Caco-2 (cell line): ENCODE data around the gene DNAJC3. TPM values are rescaled to one million over a fixed set of nuclear protein-coding genes. Genes with fewer than 3 reads are reported as not detected.

ENCODE experiments used
- BruUV-seq: library from RNA; stranded (reverse); fragments of 400-500 nt; replicated peaks from 2 replicates; lab custom pipeline; 2021; lab: Mats Ljungman, UMichigan
- CTCF ChIA-PET: fragments of 300-600 bp; sonication (Branson Sonifier 250); formaldehyde crosslinking; loops from one replicate; lab custom pipeline; 2022; ENCODE audit warnings: antibody characterized with exemption; lab: Charles Lee
- POLR2A ChIA-PET: fragments of 300-600 bp; sonication (Branson Sonifier 250); formaldehyde crosslinking; loops from one replicate; lab custom pipeline; 2022; ENCODE audit warnings: antibody characterized with exemption; lab: Charles Lee
- DNase-seq, 2 experiments: peaks; one replicate each; pipeline versions ENCODE4 v3.0.0 to v3.0.0-alpha.2; 2020 to 2022
- H3K27me3 ChIP-seq: replicated peaks from 2 replicates; pipeline ENCODE4 v1.6.0; 2011; ENCODE audit warnings: low read length; ENCODE audit not compliant: control insufficient read depth, insufficient read depth
- H3K36me3 ChIP-seq: 2 replicates; pipeline ENCODE4 v1.5.1; 2011; ENCODE audit warnings: low read length; ENCODE audit not compliant: control insufficient read depth, insufficient read depth
- H3K4me1 ChIP-seq: fragments of 250-450 bp; sonication (Bioruptor Pico); 2 replicates; pipeline ENCODE4 v1.5.1; 2020; ENCODE audit warnings: mild to moderate bottlenecking
- H3K4me3 ChIP-seq: 2 replicates; pipeline ENCODE4 v1.5.1; 2011; ENCODE audit warnings: low read depth, mild to moderate bottlenecking, control low read depth, low read length
- H3K9me3 ChIP-seq: fragments of 250-450 bp; sonication (Bioruptor Pico); 2 replicates; pipeline ENCODE4 v1.5.1; 2020; ENCODE audit warnings: mild to moderate bottlenecking, moderate library complexity
- H3K27ac Mint-ChIP-seq: one replicate; pipeline ENCODE4 v1.8.0; 2022; ENCODE audit warnings: mixed read lengths; ENCODE audit not compliant: unreplicated experiment
- H3K27me3 Mint-ChIP-seq: one replicate; pipeline ENCODE4 v1.8.0; 2022; ENCODE audit warnings: mixed read lengths; ENCODE audit not compliant: insufficient read depth, unreplicated experiment
- H3K36me3 Mint-ChIP-seq: one replicate; pipeline ENCODE4 v1.8.0; 2022; ENCODE audit warnings: mild to moderate bottlenecking, mixed read lengths; ENCODE audit not compliant: insufficient read depth, unreplicated experiment
- H3K4me1 Mint-ChIP-seq: one replicate; pipeline ENCODE4 v1.8.0; 2022; ENCODE audit warnings: low read depth, mixed read lengths; ENCODE audit not compliant: unreplicated experiment
- H3K4me3 Mint-ChIP-seq: one replicate; pipeline ENCODE4 v1.8.0; 2022; ENCODE audit warnings: mild to moderate bottlenecking, moderate library complexity, mixed read lengths; ENCODE audit not compliant: unreplicated experiment
- H3K9me3 Mint-ChIP-seq: one replicate; pipeline ENCODE4 v1.8.0; 2022; ENCODE audit warnings: mixed read lengths; ENCODE audit not compliant: unreplicated experiment
- intact Hi-C: fragments of 100-400 bp; cut with micrococcal nuclease; formaldehyde crosslinking; loops from one replicate; pipeline ENCODE4 v1.10.0; 2022; ENCODE audit not compliant: unreplicated experiment
- total RNA-seq: library from RNA; stranded (reverse); gene quantifications from 2 replicates; pipeline ENCODE4 v1.2.3, GENCODE V29; 2022
- TF ChIP-seq, protein P1 (sequence below), 2 experiments: fragments of 200-600 bp in 1 of 2; IDR thresholded peaks; 1 replicate in 1 of 2; 2 replicates in 1 of 2; pipeline versions ENCODE4 v1.5.1 to v1.8.0; 2011 to 2022; ENCODE audit warnings: antibody characterized with exemption in 1 of 2, control low read depth in 1 of 2, inconsistent platforms in 1 of 2, low read depth in 1 of 2, low read length in 1 of 2, mild to moderate bottlenecking in 1 of 2, moderate library complexity in 1 of 2; ENCODE audit not compliant: insufficient read depth in 1 of 2, severe bottlenecking in 1 of 2, unreplicated experiment in 1 of 2

DNAJC3 gene
- total RNA-seq, 1 experiment from 2014 or later: 36.8 TPM

DNA sequence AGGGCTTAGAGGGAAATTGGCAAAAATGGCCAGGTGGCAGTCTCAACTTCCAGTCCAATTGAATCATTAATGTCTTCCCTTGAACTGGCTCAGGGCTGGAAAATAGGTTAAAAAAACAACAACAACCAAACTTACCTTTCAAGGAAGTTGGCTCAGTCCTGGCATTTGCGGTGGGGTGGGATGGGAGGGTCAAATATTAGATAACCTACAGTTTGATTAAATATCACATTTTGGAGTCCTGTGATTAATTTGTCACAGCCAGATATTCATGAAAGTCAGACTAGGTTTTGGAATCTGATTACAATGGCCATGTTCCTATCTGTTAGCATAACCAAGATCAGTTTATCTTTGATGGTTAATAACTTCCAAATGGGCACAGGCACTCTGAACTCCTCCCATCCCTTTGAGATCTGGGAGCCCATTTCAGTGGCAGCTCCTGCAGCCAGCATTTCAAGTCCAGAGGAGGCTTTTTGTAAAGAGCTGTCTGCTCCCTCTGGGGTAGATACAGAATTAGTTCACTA, 24.6 kb upstream of the DNAJC3 start:
- Histone ChIP-seq H3K36me3 (no peaks in the 10 kb centered on the region), H3K4me1 (peaks cover 22% of the 10 kb centered on the region), H3K27me3 (no peaks in the 10 kb centered on the region), H3K4me3 (no peak overlapping the region), H3K9me3 (no peaks in the 10 kb centered on the region)
- POLR2A ChIA-PET: no interaction called here
- no TSS peak for BruUV-seq
- TF ChIP-seq, protein P1, sequence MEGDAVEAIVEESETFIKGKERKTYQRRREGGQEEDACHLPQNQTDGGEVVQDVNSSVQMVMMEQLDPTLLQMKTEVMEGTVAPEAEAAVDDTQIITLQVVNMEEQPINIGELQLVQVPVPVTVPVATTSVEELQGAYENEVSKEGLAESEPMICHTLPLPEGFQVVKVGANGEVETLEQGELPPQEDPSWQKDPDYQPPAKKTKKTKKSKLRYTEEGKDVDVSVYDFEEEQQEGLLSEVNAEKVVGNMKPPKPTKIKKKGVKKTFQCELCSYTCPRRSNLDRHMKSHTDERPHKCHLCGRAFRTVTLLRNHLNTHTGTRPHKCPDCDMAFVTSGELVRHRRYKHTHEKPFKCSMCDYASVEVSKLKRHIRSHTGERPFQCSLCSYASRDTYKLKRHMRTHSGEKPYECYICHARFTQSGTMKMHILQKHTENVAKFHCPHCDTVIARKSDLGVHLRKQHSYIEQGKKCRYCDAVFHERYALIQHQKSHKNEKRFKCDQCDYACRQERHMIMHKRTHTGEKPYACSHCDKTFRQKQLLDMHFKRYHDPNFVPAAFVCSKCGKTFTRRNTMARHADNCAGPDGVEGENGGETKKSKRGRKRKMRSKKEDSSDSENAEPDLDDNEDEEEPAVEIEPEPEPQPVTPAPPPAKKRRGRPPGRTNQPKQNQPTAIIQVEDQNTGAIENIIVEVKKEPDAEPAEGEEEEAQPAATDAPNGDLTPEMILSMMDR (IDR thresholded peaks at IDR 0.05; ENCODE audit: insufficient read depth in 1 of 2, low read depth in 1 of 2, low read length in 1 of 2, severe bottlenecking in 1 of 2, unreplicated experiment in 1 of 2): no peak
- no peaks in the 10 kb centered on the region for H3K9me3 Mint-ChIP-seq
- H3K4me1 Mint-ChIP-seq: peaks cover 10% of the 10 kb centered on the region
- H3K4me3 Mint-ChIP-seq: no peak overlapping the region
- H3K27me3 Mint-ChIP-seq: no peaks in the 10 kb centered on the region
- H3K27ac Mint-ChIP-seq: no peak overlapping the region
- DNase-seq: no peak
- intact Hi-C loops: no loop called here
- CTCF ChIA-PET: interaction anchor here (0.6 kb wide), 1 partner anchor 9 kb away, joined by 3 read pairs; no protein-coding TSS in a partner anchor
- no peaks in the 10 kb centered on the region for H3K36me3 Mint-ChIP-seq

DNA sequence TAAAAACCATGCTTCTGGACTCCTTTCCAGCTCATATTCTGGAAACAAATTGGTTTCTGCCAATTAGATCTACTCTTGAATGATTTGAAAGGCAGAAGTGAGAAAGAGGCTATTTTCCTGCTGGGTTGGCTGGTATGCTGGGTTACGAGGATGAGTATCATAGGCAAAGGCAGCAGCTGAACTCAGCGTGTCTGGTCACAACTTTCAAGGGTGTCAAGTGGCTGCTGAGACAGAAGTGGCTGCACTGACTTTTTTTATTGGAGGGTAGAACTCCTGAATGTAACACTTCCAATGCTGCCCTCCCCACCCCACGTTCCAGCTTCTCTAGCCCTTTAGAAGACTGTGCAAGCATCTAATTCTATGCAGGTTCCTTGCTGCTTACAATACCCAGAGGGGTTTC, 24.1 kb upstream of the DNAJC3 start:
- H3K27me3 Mint-ChIP-seq: no peaks in the 10 kb centered on the region
- Histone ChIP-seq H3K4me1 (peaks cover 24% of the 10 kb centered on the region), H3K36me3 (no peaks in the 10 kb centered on the region), H3K9me3 (no peaks in the 10 kb centered on the region), H3K4me3 (no peak overlapping the region), H3K27me3 (no peaks in the 10 kb centered on the region)
- no peaks in the 10 kb centered on the region for H3K9me3 Mint-ChIP-seq
- no peak overlapping the region for H3K27ac Mint-ChIP-seq
- H3K4me3 Mint-ChIP-seq: no peak overlapping the region
- TF ChIP-seq, protein P1 (IDR thresholded peaks at IDR 0.05; ENCODE audit: insufficient read depth in 1 of 2, low read depth in 1 of 2, low read length in 1 of 2, severe bottlenecking in 1 of 2, unreplicated experiment in 1 of 2): no peak
- BruUV-seq: no TSS peak
- CTCF ChIA-PET: no interaction called here
- no peak for DNase-seq
- H3K4me1 Mint-ChIP-seq: peaks cover 10% of the 10 kb centered on the region
- intact Hi-C loops: no loop called here
- no peaks in the 10 kb centered on the region for H3K36me3 Mint-ChIP-seq
- POLR2A ChIA-PET: no interaction called here

DNA sequence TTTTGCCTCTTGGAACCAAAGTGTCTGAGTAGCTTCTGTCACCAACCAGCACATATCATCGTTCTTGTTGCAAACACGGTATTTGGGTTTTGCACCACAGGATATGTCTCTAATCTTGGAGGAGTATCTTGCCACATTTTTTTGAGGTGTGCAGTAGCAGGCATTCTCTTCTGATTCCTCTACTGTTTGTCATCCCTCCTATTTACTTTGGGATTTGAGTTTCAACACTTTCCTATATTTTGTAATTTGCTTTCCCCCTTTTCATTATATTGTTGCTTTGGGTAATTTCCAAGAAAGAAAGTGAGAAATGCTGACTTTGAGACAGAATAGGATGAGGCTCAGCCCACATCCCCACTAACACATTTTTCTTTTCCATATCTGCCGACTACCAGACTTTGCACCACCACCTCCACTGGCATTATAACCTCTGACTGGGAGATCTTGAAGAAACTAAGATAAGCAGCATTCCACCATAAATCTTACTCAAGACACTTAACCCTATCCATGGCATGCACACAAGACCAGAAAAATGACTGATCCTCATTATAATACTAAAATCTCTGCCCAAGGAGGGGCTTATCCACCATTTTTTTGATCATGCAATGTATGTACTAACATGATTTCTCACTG, 20.4 kb upstream of the DNAJC3 start:
- peak; percentile 63 to 68 for DNase-seq

More for the DNA sequence above, 20.4 kb upstream of the DNAJC3 start:
- POLR2A ChIA-PET: no interaction called here
- CTCF ChIA-PET: no interaction called here
- no peaks in the 10 kb centered on the region for H3K9me3 Mint-ChIP-seq
- no peaks in the 10 kb centered on the region for H3K27me3 Mint-ChIP-seq
- Histone ChIP-seq H3K4me3 (no peak overlapping the region), H3K9me3 (no peaks in the 10 kb centered on the region), H3K36me3 (no peaks in the 10 kb centered on the region), H3K27me3 (no peaks in the 10 kb centered on the region), H3K4me1 (peaks cover 24% of the 10 kb centered on the region)
- H3K4me3 Mint-ChIP-seq: peak overlapping the region; percentile 49
- peaks cover 10% of the 10 kb centered on the region for H3K4me1 Mint-ChIP-seq
- no peaks in the 10 kb centered on the region for H3K36me3 Mint-ChIP-seq
- TF ChIP-seq, protein P1 (IDR thresholded peaks at IDR 0.05; ENCODE audit: insufficient read depth in 1 of 2, low read depth in 1 of 2, low read length in 1 of 2, severe bottlenecking in 1 of 2, unreplicated experiment in 1 of 2): no peak
- intact Hi-C loops: loop anchor here (1.0 kb wide), 3 partner anchors 12 to 32 kb away; partner anchors contain the start of gene DZIP1
- H3K27ac Mint-ChIP-seq: peak overlapping the region; percentile 23
- BruUV-seq: no TSS peak
